Measurements from ENCODE around the gene HILPDA.

- TF ChIP-seq POLR2A (IDR thresholded peaks at IDR 0.05) (no peak), CTCF (IDR thresholded peaks at IDR 0.05) (no peak)
Observed at GRCh38 chr7:128443831-128444600, 11.7 kb upstream of the HILPDA start.
